Lower leg skin (tissue), 3 donors: ENCODE results near the gene GRAMD2A.

Experiments
- POLR2A ChIP-seq, 2 donors: fragments of 450-650 bp; IDR thresholded peaks; one replicate each; pipeline ENCODE4 v1.6.1; 2016 to 2017; ENCODE audit warnings: antibody characterized with exemption in 2 of 2, mild to moderate bottlenecking in 1 of 2, moderate library complexity in 1 of 2
- TF ChIP-seq, protein P1 (sequence below), 3 donors: fragments of 450-650 bp; IDR thresholded peaks; one replicate each; pipeline ENCODE4 v1.5.1; 2016; ENCODE audit warnings: antibody characterized with exemption in 3 of 3, mild to moderate bottlenecking in 3 of 3, moderate library complexity in 2 of 3

DNA sequence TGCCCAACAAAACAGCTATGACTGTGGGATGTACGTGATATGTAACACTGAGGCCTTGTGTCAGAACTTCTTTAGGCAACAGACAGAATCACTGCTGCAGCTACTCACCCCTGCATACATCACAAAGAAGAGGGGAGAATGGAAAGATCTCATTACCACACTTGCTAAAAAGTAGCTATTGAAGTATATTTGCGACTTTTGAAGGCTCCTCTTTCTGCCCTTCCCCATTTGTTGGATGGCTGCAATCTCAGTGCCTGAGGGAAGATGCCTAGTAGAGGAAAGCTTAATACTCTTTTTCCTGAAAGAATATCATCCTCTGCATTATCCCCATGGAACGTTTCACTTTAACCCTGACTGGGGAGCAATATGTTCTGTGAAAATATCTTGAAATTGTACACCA is 57.5 kb downstream of the GRAMD2A start:
- TF ChIP-seq, protein P1, sequence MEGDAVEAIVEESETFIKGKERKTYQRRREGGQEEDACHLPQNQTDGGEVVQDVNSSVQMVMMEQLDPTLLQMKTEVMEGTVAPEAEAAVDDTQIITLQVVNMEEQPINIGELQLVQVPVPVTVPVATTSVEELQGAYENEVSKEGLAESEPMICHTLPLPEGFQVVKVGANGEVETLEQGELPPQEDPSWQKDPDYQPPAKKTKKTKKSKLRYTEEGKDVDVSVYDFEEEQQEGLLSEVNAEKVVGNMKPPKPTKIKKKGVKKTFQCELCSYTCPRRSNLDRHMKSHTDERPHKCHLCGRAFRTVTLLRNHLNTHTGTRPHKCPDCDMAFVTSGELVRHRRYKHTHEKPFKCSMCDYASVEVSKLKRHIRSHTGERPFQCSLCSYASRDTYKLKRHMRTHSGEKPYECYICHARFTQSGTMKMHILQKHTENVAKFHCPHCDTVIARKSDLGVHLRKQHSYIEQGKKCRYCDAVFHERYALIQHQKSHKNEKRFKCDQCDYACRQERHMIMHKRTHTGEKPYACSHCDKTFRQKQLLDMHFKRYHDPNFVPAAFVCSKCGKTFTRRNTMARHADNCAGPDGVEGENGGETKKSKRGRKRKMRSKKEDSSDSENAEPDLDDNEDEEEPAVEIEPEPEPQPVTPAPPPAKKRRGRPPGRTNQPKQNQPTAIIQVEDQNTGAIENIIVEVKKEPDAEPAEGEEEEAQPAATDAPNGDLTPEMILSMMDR (IDR thresholded peaks at IDR 0.05): no peak
- no peak for TF ChIP-seq POLR2A (IDR thresholded peaks at IDR 0.05)
